HG03108 (cell line): ENCODE results near the gene ALPL.
"Not testable (repeated sequence)": the region's sequence is repeated elsewhere in the genome, so short reads cannot be mapped to it uniquely, and the experiment has no call there.

Experiments
- ATAC-seq: cut with Tn5 transposase; IDR thresholded peaks from one replicate; pipeline ENCODE4 v1.9.1; 2021; ENCODE audit warnings: moderate library complexity; ENCODE audit not compliant: unreplicated experiment

ALPL gene

GRCh38 chr1:21509351-21510112 lies at the start of gene ALPL:
ALPL (plus strand) TSS chr1:21509423; CDS start chr1:21554082, 44,659 bp downstream.
- ATAC-seq: no peak

DNA sequence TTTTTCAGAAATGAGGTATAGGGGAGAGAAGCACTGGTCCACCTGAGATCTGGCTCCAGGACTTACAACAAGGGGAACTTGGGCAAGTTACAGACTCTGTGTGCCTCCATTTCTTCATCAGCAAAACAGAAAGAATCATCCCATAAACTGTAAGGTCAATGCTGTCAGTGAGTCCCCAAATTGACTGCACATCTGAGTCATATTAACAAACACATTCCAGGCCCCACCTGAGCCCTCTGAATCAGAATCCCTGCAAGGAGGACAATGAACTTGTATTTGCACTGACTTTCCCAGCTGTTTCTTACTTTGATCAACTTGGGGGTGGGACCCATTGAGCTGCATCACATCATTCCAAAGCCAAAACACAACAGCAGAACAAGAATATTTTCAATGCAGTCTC lies 44.1 kb upstream of the ALPL start:
- ATAC-seq: not testable (repeated sequence)

DNA sequence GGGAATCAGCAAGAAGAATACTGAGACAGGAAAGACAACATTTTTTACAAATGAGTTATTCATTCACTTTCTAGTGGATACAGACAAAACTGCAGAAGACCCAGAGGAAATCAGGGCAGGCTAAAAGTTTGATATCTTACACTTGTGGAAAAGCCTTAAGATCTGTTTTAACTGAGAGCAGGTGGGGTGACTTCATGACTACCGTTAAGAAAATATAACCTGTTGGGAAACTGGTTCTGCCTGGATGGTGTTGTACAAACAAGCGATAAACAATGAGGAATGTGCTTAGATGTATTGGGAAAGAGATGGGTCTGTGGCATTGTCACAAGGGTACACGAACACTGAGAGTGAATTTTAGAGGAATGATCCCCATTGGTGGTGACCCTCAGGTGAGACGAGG lies 41.3 kb upstream of the ALPL start:
- not testable (repeated sequence) for ATAC-seq

- no peak for ATAC-seq
These were observed 40.6 kb upstream of the ALPL start for GRCh38 chr1:21468599-21468998.

GRCh38 chr1:21469581-21469980 lies 39.6 kb upstream of the ALPL start:
- ATAC-seq: no peak

GRCh38 chr1:21472861-21473260 lies 36.4 kb upstream of the ALPL start:
- no peak for ATAC-seq

- no peak for ATAC-seq
These were observed 30.9 kb upstream of the ALPL start for GRCh38 chr1:21478356-21478755.

DNA sequence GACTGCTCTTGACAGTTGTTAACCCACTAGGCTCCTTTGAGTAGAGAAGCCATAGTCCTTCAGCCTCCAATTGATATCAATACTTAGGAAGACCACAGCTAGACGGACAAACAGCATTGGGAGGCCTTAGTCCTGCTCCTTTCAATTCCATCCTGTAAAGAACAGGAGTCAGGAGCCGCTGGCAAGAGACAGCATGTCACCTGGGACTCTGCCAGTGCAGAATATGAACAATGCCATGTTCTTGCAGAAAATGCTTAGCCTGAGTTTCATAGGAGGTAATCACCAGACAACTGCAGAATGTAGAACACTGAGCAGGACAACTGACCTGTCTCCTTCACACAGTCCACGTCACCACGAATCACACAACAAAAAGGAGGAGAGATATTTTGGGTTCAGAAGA lies 25.3 kb upstream of the ALPL start:
- ATAC-seq: not testable (repeated sequence)

GRCh38 chr1:21489146-21489545 lies 20.1 kb upstream of the ALPL start:
- ATAC-seq: no peak

GRCh38 chr1:21490774-21491487 lies 18.3 kb upstream of the ALPL start:
- no peak for ATAC-seq

DNA sequence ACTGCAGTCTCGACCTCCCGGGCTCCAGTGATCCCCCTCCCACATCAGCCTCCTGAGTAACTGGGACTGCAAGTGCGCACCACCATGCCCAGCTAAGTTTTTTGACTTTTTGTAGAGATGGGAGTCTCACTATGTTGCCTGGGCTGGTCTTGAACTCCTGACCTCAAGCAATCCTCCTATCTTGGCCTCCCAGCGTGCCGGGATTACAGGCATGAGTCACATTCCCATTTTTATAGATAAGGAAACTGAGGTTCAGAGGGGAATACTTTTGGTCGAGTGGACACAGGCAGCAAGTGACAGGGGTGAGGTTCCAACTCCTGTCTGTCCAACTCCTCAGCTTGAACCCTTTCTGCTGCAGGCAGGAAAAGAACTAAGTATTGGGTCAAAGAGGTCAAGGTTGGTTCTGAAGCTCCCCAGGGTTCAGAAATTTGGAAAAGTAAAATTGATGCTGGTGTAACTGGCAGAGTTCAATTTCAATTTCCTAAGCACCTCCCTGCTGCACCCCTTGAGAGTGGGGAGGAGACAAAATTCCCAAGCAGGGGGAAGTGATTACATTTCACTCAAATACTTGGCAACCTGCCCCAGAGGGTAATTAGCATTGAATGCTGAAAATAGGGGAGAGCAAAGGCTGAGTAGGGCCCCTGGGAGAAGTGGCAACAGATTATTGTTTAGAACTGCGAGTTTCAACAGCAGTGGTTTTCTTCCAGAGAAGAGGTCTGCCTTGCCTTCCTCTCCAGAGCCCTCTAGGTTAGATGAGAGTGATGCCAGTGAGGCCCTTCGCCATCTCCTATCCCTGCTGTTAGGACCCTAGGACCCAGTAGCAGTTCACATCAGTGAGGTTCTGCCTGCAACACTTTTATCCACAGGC lies 17.5 kb upstream of the ALPL start:
- no peak for ATAC-seq

- ATAC-seq: no peak
These were observed 16.9 kb upstream of the ALPL start for GRCh38 chr1:21492356-21492625.

DNA sequence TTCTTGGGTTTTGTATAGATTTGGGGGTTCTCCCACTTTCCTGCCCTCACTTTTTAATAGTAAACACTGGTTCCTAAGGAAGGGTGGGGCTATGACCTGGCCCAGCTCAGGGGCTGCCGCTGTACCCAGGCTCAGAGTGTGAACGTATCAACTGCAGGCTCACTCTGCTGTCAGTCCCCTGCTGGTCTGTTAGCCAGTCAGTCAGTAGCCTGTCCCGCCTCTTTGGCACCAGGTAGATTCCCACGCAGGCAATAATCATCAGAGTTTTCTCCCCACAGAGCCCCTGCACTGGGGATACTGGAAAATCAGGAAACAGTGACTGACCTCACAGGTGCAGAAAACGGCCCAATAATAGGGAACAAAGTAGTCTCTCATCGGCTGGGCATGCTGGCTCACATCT lies 15.0 kb upstream of the ALPL start:
- ATAC-seq: no peak

DNA sequence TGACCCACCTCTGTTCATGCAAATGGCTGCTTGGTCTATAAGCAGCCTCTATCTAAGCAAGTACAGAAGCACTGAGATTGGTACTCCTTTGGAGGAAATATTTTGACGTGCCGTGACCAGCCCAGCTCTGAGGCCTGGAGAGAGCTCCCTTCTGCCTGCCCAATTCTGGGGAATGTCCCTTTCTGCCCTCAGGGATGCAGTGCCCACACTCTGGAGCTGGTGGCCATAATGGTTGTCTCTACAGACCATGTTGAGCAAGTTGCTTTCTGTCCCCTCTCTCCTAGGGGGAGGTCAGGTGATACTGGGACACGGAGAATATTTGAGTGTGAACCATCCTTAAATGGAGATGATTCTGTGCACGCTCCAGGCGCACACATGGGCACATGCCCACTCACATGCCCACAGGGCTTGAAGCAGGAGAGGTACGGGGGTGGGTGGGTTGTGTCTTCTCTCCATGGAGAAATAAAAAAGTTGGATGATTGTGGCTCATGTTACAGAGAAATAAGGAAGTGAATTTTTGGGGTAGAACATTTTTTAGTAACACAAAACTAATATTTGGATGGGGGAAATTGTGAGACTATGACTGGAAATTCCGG lies 13.9 kb upstream of the ALPL start:
- ATAC-seq: no peak

DNA sequence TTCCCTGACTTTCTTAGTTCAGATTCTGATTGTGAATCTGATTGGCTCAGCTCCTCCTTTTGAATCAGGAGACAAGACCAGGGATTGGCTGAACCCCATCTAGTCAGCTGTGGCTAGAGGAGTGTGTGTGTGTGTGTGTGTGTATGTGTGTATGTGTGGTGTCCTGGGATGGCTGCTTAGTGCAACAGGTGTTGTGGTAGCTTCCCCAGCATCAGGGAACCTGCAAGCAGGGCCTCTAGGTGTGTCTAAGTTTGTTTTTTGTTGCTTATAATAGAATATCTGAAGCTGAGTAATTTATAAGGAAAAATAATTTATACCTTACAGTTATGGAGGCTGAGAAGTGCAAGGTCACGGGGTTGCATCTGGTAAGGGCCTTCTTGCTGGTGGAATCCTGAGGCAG lies 13.2 kb upstream of the ALPL start:
- no peak for ATAC-seq

DNA sequence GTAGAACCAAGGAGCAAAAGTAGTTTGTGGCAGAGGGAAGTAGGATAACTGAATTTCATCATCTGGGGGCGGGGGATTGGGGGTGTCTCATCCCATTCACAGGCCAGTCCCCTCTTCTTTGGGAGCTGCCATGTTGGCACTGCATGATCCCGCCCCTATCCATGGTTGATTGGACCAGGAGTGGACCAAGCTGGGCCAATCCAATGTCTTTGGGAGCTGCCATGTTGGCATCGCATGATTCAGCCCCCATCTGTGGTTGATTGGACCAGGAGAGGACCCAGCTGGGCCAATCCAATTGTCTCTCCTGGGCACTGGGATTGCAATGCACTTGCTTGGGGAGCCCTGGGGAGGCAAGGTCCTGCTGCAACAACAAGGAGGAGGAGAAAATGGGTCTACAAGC lies 12.3 kb upstream of the ALPL start:
- ATAC-seq: no peak

GRCh38 chr1:21497466-21498061 lies 11.7 kb upstream of the ALPL start:
- ATAC-seq: no peak

- ATAC-seq: no peak
These were observed 9.8 kb upstream of the ALPL start for GRCh38 chr1:21499283-21499950.

GRCh38 chr1:21503706-21504377 lies 5.4 kb upstream of the ALPL start:
- no peak for ATAC-seq

GRCh38 chr1:21506804-21507203 lies 2.4 kb upstream of the ALPL start:
- ATAC-seq: no peak
